Suprapubic skin (tissue), 4 donors: ENCODE measurements around the gene ZNF668. TPM values are rescaled to one million over a fixed set of nuclear protein-coding genes. Genes with fewer than 3 reads are reported as not detected.

Experiments
- DNase-seq, 2 donors: peaks; one replicate each; pipeline ENCODE4 v3.0.0-alpha.2; 2019; ENCODE audit warnings: low spot score in 2 of 2
- H3K27ac ChIP-seq: fragments of 200-600 bp; sonication (generic); one replicate; pipeline ENCODE4 v1.5.1; 2019
- H3K27me3 ChIP-seq: fragments of 200-600 bp; sonication (generic); one replicate; pipeline ENCODE4 v1.5.1; 2019
- H3K36me3 ChIP-seq: fragments of 200-600 bp; sonication (generic); one replicate; pipeline ENCODE4 v1.5.1; 2019
- H3K4me1 ChIP-seq: fragments of 200-600 bp; sonication (generic); one replicate; pipeline ENCODE4 v1.5.1; 2019
- H3K4me3 ChIP-seq: fragments of 200-600 bp; sonication (generic); one replicate; pipeline ENCODE4 v1.5.1; 2019; ENCODE audit warnings: mild to moderate bottlenecking
- H3K9me3 ChIP-seq: fragments of 200-600 bp; sonication (generic); one replicate; pipeline ENCODE4 v1.5.1; 2019
- EP300 ChIP-seq: sonication (generic); formaldehyde crosslinking; IDR thresholded peaks from one replicate; pipeline ENCODE4 v1.6.1; 2017; ENCODE audit warnings: antibody characterized with exemption
- POLR2A ChIP-seq, 2 donors: fragments of 450-650 bp; IDR thresholded peaks; one replicate each; pipeline ENCODE4 v1.6.1; 2017; ENCODE audit warnings: antibody characterized with exemption in 2 of 2, mild to moderate bottlenecking in 2 of 2, moderate library complexity in 2 of 2
- POLR2AphosphoS5 ChIP-seq, 3 donors: sonication (generic); formaldehyde crosslinking; IDR thresholded peaks; one replicate each; pipeline ENCODE4 v1.6.1; 2017; ENCODE audit warnings: antibody characterized with exemption in 3 of 3
- whole genome bisulfite sequencing: methylation state at CpG from one replicate; pipeline ENCODE4 v1.1.5; 2018; 5-methylcytosine and 5-hydroxymethylcytosine counted together
- total RNA-seq, 4 donors: library from RNA; depleted of rRNA; stranded (reverse); fragments of >200 nt; gene quantifications; one replicate each; pipeline ENCODE4 v1.1.0, GENCODE V29; 2016
- TF ChIP-seq, protein P1 (sequence below), 2 donors: fragments of 200-600 bp in 1 of 2; fragments of 450-650 bp in 1 of 2; sonication (generic) in 1 of 2; IDR thresholded peaks; one replicate each; pipeline ENCODE4 v1.5.1; 2016 to 2019; ENCODE audit warnings: antibody characterized with exemption in 2 of 2, mild to moderate bottlenecking in 1 of 2, moderate library complexity in 1 of 2

ZNF668 gene
- total RNA-seq, 4 donors from 2014 or later = 9.0 to 15.9 (median 12.6) TPM

DNA sequence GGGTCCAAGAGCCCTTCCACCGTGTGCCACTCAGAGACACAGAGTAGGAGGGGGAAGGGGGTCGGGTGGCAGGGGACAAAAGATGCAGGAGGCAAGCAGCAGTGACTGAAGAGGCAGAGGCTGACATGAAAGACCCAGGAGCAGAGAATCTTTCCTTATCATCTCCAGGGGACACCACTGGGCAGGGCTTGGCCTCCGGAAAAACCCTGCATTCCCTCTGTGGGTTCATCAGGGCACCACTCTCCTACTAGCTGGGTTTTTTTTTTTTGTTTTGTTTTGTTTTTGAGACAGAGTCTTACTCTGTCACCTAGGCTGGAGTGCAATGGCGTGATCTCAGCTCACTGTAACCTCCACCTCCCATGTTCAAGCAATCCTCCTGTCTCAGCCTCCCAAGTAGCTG, 42.8 kb downstream of the ZNF668 start:
- no peaks in the 10 kb centered on the region for H3K27me3 ChIP-seq
- no peak overlapping the region for H3K27ac ChIP-seq
- no peaks in the 10 kb centered on the region for H3K9me3 ChIP-seq
- TF ChIP-seq POLR2A (IDR thresholded peaks at IDR 0.05) (no peak), EP300 (no peak), POLR2AphosphoS5 (IDR thresholded peaks at IDR 0.05) (no peak)
- TF ChIP-seq, protein P1, sequence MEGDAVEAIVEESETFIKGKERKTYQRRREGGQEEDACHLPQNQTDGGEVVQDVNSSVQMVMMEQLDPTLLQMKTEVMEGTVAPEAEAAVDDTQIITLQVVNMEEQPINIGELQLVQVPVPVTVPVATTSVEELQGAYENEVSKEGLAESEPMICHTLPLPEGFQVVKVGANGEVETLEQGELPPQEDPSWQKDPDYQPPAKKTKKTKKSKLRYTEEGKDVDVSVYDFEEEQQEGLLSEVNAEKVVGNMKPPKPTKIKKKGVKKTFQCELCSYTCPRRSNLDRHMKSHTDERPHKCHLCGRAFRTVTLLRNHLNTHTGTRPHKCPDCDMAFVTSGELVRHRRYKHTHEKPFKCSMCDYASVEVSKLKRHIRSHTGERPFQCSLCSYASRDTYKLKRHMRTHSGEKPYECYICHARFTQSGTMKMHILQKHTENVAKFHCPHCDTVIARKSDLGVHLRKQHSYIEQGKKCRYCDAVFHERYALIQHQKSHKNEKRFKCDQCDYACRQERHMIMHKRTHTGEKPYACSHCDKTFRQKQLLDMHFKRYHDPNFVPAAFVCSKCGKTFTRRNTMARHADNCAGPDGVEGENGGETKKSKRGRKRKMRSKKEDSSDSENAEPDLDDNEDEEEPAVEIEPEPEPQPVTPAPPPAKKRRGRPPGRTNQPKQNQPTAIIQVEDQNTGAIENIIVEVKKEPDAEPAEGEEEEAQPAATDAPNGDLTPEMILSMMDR (IDR thresholded peaks at IDR 0.05) = no peak
- 94% methylated on average over 4 of the region's 4 CpGs for WGBS
- H3K4me3 ChIP-seq = no peak overlapping the region
- no peak for DNase-seq
- peaks cover 9% of the 10 kb centered on the region for H3K36me3 ChIP-seq
- H3K4me1 ChIP-seq = peaks cover 23% of the 10 kb centered on the region

DNA sequence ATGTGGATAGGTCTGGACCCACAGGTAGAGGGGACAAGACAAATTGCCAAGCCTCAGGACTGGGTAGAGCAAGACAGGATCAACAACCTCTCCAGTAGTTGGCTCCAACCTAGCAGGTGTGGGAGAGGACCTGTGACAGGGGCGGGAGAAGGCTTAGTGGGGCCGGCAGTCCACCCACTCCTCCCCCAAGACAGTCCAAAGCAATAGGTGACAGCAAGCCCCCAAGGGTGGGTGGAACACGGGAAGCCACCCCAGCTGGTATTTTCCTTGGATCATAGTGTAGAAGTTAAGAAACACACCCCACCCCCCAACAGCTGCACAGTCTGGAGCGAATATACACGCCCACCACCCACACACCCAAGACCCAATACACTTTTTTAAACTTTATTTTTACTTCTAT, 44.8 kb downstream of the ZNF668 start:
- TF ChIP-seq POLR2AphosphoS5 (IDR thresholded peaks at IDR 0.05) = no peak
- no peak for TF ChIP-seq POLR2A (IDR thresholded peaks at IDR 0.05)
- TF ChIP-seq EP300 = no peak
- TF ChIP-seq, protein P1 (IDR thresholded peaks at IDR 0.05) = no peak
- H3K36me3 ChIP-seq = no peaks in the 10 kb centered on the region
- H3K4me3 ChIP-seq = no peak overlapping the region
- DNase-seq = no peak
- no peaks in the 10 kb centered on the region for H3K27me3 ChIP-seq
- peaks cover 16% of the 10 kb centered on the region for H3K4me1 ChIP-seq
- 61% methylated on average over 5 of the region's 5 CpGs for WGBS
- H3K9me3 ChIP-seq = no peaks in the 10 kb centered on the region
- no peak overlapping the region for H3K27ac ChIP-seq

DNA sequence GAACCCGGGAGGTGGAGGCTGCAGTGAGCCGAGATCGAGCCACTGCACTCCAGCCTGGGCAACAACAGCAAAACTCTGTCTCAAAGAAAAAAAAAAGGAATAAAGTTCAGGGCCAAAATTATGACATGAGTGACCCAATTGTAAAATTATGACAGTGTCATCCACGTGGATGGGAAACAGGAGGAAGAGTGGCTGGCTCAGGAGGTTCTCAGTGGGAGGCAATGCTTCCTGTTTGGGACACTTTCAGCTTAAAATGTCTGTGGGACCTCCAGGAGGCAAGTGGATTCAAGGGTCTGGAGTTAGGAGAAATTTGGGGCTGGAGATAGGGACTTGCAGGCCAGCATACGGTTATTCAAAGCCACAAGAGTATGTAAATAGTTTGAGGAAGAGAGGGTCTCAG, 48.7 kb downstream of the ZNF668 start:
- Histone ChIP-seq H3K27ac (no peak overlapping the region), H3K9me3 (no peaks in the 10 kb centered on the region), H3K4me3 (no peak overlapping the region), H3K4me1 (no peaks in the 10 kb centered on the region), H3K27me3 (no peaks in the 10 kb centered on the region), H3K36me3 (no peaks in the 10 kb centered on the region)
- DNase-seq = no peak
- 74% methylated on average over 5 of the region's 5 CpGs for WGBS
- TF ChIP-seq POLR2A (IDR thresholded peaks at IDR 0.05) (no peak), POLR2AphosphoS5 (IDR thresholded peaks at IDR 0.05) (no peak), EP300 (no peak)
- TF ChIP-seq, protein P1 (IDR thresholded peaks at IDR 0.05) = no peak

DNA sequence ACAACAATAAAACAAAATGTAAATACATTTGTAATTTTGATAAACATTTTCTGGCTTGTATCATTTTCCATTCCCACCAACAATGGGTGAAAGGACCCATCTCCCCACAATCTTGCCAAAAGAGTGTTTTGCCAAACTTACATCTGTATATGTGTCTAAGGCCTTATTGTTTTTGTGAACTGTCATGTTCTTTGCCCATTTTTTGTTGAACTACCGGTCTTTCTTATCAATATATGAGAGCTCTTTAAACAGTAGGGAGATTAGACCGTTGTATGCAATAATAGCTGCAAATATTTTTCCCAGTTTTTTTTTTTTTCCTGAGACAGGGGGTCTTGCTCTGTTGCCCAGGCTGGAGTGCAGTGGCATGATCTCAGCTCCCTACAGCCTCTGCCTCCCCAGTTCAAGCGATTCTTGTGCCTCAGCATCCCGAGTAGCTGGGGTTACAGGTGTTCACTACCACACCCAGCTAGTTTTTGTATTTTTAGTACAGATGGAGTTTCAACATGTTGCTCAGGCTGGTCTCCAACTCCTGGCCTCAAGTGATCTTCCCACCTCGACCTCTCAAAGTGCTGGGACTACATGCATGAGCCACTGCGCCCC, 50.3 kb downstream of the ZNF668 start:
- Histone ChIP-seq H3K4me3 (no peak overlapping the region), H3K27ac (no peak overlapping the region), H3K36me3 (no peaks in the 10 kb centered on the region), H3K27me3 (no peaks in the 10 kb centered on the region), H3K4me1 (no peaks in the 10 kb centered on the region), H3K9me3 (no peaks in the 10 kb centered on the region)
- no peak for DNase-seq
- TF ChIP-seq POLR2A (IDR thresholded peaks at IDR 0.05) = no peak
- TF ChIP-seq, protein P1 (IDR thresholded peaks at IDR 0.05) = no peak
- no peak for TF ChIP-seq EP300
- TF ChIP-seq POLR2AphosphoS5 (IDR thresholded peaks at IDR 0.05) = no peak
- WGBS = 76% methylated on average over 6 of the region's 6 CpGs

DNA sequence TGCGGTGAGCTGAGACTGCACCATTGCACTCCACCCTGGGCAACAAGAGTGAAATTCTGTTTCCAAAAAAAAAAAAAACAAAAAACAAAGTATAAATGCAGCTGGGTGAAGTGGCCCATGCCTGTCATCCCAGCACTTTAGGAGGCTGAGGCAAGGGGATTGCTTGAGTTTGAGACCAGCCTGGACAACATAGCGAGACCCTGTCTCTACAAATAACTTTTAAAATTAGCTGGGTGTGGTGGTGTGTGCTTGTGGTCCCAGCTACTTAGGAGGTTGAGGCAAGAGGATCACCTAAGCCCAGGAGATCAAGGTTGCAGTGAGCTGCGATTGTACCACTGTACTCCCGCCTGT, 50.8 kb downstream of the ZNF668 start:
- no peaks in the 10 kb centered on the region for H3K36me3 ChIP-seq
- no peak overlapping the region for H3K4me3 ChIP-seq
- no peaks in the 10 kb centered on the region for H3K4me1 ChIP-seq
- H3K27ac ChIP-seq = no peak overlapping the region
- H3K9me3 ChIP-seq = no peaks in the 10 kb centered on the region
- no peak for DNase-seq
- 95% methylated on average over 4 of the region's 4 CpGs for WGBS
- no peaks in the 10 kb centered on the region for H3K27me3 ChIP-seq
- no peak for TF ChIP-seq POLR2A (IDR thresholded peaks at IDR 0.05)
- no peak for TF ChIP-seq EP300
- no peak for TF ChIP-seq POLR2AphosphoS5 (IDR thresholded peaks at IDR 0.05)
- TF ChIP-seq, protein P1 (IDR thresholded peaks at IDR 0.05) = no peak
